HG03521 (cell line): ENCODE data around the gene ROR2.
"Not testable (repeated sequence)": the region's sequence is repeated elsewhere in the genome, so short reads cannot be mapped to it uniquely, and the experiment has no call there.

Experiments used
- ATAC-seq: cut with Tn5 transposase; IDR thresholded peaks from one replicate; pipeline ENCODE4 v1.9.1; 2021; ENCODE audit warnings: mild to moderate bottlenecking, moderate library complexity; ENCODE audit not compliant: unreplicated experiment

Gene ROR2

GRCh38 chr9:91949946-91950664, at the start of gene ROR2:
ROR2 (minus strand) TSS chr9:91950228.
- ATAC-seq: no peak

GRCh38 chr9:91995000-91995655, 45.1 kb upstream of the ROR2 start:
- no peak for ATAC-seq

- ATAC-seq: no peak
Measured at GRCh38 chr9:91994422-91994821, 44.4 kb upstream of the ROR2 start.

- no peak for ATAC-seq
Measured at GRCh38 chr9:91992461-91993041, 42.5 kb upstream of the ROR2 start.

- no peak for ATAC-seq
Measured at GRCh38 chr9:91991721-91992341, 41.8 kb upstream of the ROR2 start.

GRCh38 chr9:91986248-91986647, 36.2 kb upstream of the ROR2 start:
- ATAC-seq: no peak

GRCh38 chr9:91985692-91986091, 35.7 kb upstream of the ROR2 start:
- no peak for ATAC-seq

GRCh38 chr9:91978740-91979414, 28.8 kb upstream of the ROR2 start:
- ATAC-seq: no peak

- not testable (repeated sequence) for ATAC-seq
Measured at GRCh38 chr9:91975254-91975653, 25.2 kb upstream of the ROR2 start.

GRCh38 chr9:91972711-91973110, 22.7 kb upstream of the ROR2 start:
- ATAC-seq: no peak

GRCh38 chr9:91972076-91972626, 22.1 kb upstream of the ROR2 start:
- no peak for ATAC-seq

- ATAC-seq: no peak
Measured at GRCh38 chr9:91967259-91967658, 17.2 kb upstream of the ROR2 start.

GRCh38 chr9:91966503-91966902, 16.5 kb upstream of the ROR2 start:
- no peak for ATAC-seq

- ATAC-seq: no peak
Measured at GRCh38 chr9:91963711-91964240, 13.7 kb upstream of the ROR2 start.

GRCh38 chr9:91960367-91960766, 10.3 kb upstream of the ROR2 start:
- no peak for ATAC-seq

GRCh38 chr9:91958174-91958573, 8.1 kb upstream of the ROR2 start:
- ATAC-seq: no peak

- no peak for ATAC-seq
Measured at GRCh38 chr9:91954841-91955471, 4.9 kb upstream of the ROR2 start.

GRCh38 chr9:91953718-91954117, 3.7 kb upstream of the ROR2 start:
- no peak for ATAC-seq

GRCh38 chr9:91951944-91952520, 2.0 kb upstream of the ROR2 start:
- no peak for ATAC-seq

GRCh38 chr9:91949392-91949945, 559 bp downstream of the ROR2 start:
- ATAC-seq: no peak
